Hypothalamus (tissue), 51 donors: ENCODE data around the gene PAPPA2.
A peak's percentile ranks its signal among the peaks of the same experiment; 100 is the strongest.
"Not testable (repeated sequence)": the region's sequence is repeated elsewhere in the genome, so short reads cannot be mapped to it uniquely, and the experiment has no call there.

Experiments used
- DNase-seq, 51 donors: peaks; one replicate each; lab custom pipeline; 2025; lab: John Stamatoyannopoulos, UW

PAPPA2 gene, protein sequence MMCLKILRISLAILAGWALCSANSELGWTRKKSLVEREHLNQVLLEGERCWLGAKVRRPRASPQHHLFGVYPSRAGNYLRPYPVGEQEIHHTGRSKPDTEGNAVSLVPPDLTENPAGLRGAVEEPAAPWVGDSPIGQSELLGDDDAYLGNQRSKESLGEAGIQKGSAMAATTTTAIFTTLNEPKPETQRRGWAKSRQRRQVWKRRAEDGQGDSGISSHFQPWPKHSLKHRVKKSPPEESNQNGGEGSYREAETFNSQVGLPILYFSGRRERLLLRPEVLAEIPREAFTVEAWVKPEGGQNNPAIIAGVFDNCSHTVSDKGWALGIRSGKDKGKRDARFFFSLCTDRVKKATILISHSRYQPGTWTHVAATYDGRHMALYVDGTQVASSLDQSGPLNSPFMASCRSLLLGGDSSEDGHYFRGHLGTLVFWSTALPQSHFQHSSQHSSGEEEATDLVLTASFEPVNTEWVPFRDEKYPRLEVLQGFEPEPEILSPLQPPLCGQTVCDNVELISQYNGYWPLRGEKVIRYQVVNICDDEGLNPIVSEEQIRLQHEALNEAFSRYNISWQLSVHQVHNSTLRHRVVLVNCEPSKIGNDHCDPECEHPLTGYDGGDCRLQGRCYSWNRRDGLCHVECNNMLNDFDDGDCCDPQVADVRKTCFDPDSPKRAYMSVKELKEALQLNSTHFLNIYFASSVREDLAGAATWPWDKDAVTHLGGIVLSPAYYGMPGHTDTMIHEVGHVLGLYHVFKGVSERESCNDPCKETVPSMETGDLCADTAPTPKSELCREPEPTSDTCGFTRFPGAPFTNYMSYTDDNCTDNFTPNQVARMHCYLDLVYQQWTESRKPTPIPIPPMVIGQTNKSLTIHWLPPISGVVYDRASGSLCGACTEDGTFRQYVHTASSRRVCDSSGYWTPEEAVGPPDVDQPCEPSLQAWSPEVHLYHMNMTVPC (N-terminal part only)

DNA sequence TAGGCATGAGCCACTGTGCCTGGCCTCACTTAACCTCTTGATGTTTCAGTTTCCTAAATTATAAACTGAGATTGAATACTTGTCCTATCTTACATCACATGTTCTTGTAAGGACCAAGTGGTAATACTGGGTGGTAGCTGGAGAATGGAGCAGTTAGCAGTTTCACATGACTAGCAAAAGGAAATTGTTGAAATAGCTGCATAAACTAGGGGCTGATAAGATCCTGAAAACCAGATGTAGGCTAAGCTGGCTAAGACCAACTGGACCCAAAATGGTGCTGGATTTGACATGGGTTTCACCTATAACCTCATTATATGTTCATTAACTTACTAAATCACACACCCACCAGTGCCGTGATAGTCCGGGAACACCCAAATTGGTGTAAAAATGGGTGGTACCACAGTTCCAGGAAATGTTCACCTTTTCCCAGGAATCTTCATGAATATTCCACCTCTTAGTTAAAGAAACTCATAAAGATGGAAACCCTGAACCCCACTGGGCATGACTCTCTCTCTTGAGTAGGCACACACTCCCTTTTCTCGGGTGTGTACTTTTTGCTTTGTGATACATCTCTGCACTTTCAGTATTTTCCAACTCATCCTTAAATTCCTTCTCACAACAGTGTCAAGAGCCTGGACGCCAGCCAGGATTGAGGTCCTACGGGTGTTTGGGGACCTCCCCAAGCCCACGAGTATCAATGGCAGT, at the start of gene PAPPA2:
Gene PAPPA2, plus strand, starts transcription at position 502 of the 705 bp plus-strand sequence. CDS start 93,148 bp downstream, outside the sequence.
- no peak for DNase-seq

DNA sequence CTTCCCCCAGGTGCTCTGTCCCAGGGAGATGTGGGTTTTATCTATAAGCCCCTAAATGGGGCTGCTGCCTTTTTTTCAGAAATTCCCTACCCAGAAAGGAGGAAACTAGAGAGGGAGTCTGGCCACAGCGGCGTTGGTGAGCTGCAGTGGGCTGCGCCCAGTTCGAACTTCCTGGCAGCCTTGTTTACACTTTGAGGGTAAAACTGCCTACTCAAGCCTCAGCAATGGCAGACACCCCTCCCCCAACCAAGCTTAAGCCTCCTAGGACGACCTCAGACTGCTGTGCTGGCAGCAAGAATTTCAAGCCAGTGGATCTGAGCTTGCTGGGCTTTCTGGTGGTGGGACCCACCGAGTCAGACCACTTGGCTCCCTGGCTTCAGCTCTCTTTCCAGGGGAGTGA, 46.2 kb upstream of the PAPPA2 start:
- DNase-seq = no peak

GRCh38 chr1:176419608-176420007, 43.4 kb upstream of the PAPPA2 start:
- not testable (repeated sequence) for DNase-seq

- DNase-seq = no peak
These were observed 28.7 kb upstream of the PAPPA2 start for GRCh38 chr1:176434234-176434633.

- DNase-seq = no peak
These were observed 26.7 kb upstream of the PAPPA2 start for GRCh38 chr1:176436251-176436650.

DNA sequence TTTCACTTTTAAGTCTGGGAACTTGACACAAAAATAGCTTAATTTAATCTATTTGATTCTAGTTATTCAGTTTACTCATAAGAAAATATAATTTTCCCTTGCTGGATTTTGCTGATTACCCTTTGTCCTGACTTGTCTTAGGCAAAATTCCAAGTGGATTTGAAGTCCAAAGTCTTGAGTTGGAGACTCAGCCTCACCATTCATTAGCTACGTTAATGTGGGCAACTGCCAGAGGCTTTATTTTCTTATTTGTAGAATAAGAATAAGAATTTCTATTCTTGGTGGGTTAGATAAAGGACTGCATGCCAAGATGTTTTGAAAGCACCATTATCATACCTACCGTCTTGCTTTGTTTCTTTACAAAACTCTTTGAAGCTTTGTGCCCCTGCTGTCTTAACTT, 22.8 kb upstream of the PAPPA2 start:
- DNase-seq = no peak

- no peak for DNase-seq
These were observed 18.7 kb upstream of the PAPPA2 start for GRCh38 chr1:176444286-176444685.

DNA sequence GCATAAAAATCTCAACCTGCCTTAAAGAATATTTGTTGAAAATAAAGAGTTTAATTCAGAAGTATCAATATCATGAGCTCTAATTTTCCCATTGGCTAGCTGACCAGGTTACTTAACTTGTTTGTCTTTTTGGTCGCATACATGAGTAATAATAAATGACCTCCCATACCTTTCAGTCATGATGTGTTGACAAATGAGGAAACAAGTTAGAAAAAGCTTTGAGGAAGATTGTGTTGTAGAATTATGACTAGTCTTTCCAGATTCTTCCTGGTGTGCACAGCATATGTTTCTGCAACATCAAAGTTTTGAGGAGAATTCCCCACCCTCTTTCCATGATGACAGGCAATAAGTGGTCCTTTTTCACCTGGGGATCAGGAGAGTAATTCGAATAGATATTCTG, 17.6 kb upstream of the PAPPA2 start:
- no peak for DNase-seq

DNA sequence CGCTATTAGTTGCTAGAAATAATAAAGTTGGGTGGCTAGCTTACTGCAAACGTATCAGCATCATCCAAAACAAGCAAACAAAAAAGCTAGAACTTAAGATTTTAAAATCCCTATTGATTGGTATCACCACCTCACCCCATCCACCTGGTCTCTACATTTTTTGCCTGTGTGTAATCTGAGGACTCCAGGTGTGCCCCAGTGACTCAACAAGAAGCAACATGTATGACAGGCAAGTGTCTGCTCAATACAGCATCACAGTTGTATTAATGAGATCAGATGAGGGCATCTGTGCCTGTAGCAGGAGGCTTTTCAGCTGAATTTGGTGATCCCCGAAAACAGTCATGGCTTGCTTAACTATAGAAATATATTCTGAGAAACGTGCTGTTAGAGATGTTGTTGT, 14.6 kb upstream of the PAPPA2 start:
- DNase-seq = no peak

- DNase-seq = no peak
These were observed 12.4 kb upstream of the PAPPA2 start for GRCh38 chr1:176450526-176450925.

GRCh38 chr1:176451741-176452140, 11.2 kb upstream of the PAPPA2 start:
- not testable (repeated sequence) for DNase-seq

DNA sequence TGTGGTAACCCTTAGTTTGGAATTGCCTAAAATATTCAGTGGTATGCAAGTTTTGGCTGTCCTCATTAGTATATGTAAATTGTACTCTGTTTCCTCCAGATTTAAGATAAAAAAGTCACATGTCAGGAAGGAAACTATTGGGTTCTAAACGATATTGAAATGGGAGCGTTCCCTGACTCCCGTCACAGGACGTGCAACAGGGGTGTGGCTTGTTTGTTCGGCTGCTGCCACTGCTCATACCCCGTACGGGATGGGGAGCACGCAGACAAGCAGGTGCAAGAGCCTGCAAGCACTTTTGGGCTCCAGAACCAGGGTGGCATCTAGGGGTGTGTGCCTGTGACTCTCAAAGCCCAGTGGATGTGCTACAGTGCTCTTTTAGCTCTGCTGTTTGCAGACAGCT, 6.2 kb upstream of the PAPPA2 start:
- no peak for DNase-seq

- no peak for DNase-seq
These were observed 2.2 kb upstream of the PAPPA2 start for GRCh38 chr1:176460544-176461336.

DNA sequence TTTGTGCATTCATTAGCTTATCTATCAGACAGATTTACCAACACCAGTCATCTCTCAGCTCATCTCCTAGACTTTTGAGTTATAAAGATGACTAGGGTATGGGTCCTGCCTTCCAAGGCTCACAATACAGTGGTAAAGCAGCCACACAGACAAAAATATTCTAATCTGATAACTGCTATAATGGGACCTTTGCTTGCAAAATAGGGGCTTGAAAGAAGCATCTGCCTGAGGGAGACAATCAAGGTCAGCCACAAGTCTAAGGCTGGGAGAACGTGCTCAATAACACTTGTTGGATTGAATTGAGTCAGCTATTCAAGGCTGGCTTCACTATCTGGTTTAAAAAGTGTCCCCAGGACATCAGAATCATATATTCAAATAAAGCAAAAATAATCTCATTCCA, 1.4 kb upstream of the PAPPA2 start:
- DNase-seq = no peak

- DNase-seq = no peak
These were observed 3.5 kb downstream of the PAPPA2 start for GRCh38 chr1:176466514-176466913.

GRCh38 chr1:176469450-176470010, 6.6 kb downstream of the PAPPA2 start:
- DNase-seq = no peak

- no peak for DNase-seq
These were observed 8.6 kb downstream of the PAPPA2 start for GRCh38 chr1:176471338-176472121.

DNA sequence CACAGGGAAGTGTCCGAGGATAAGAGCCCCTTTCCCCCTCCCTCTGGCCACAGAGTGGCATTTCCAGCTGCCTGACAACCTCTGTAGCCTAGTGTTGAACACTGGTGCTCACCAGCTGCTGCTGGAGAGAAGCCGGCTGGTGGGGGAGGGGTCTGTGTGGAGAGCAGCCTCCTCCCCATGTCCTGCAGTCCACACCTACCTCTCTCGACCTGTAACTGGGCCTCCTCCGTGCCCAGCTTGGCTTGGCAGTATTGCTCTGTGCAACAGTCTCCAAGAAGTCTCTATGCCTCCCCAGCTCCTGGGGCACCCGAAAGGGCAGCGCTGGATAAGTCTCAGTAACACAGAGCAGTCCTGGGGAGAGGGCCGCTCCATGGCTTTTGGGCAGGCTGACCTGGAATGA, 17.0 kb downstream of the PAPPA2 start:
- peak in 1 of 51 donors; percentile 11 for DNase-seq

DNA sequence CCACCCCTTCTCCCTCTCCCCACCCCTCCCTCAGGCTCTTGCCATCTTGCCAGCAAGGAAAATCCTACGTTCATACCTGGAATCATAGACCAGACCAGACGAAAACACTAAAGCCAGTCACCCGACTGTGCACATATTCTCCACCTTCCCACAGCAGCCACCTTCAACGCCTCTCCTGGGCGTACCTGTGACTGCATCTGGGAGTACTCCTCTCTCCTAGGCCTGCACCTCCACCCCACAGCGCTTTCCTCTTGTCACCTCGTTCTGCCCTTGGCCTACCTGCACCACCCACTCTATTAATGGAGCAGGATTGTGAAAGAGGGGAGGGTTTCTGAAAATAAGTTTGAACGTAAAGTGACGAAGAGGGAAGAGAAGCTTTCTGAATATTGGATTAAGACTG, 17.8 kb downstream of the PAPPA2 start:
- no peak for DNase-seq
